K562 (cell line): Measurements from ENCODE around the gene TENM3. TPM values are rescaled to one million over a fixed set of nuclear protein-coding genes. Genes with fewer than 3 reads are reported as not detected.

Experiments
- ATAC-seq: fragments of 200-7000 bp; cut with Tn5 transposase; 3 replicates; pipeline ENCODE4 v1.9.1; 2020; ENCODE audit warnings: moderate library complexity
- BruUV-seq: library from RNA; stranded (reverse); fragments of 400-500 nt; replicated peaks from 2 replicates; lab custom pipeline; 2021; lab: Mats Ljungman, UMichigan
- CTCF ChIA-PET: fragments of 300-600 bp; formaldehyde crosslinking; extraction: SDS; loops from one replicate; lab custom pipeline; 2021; ENCODE audit warnings: low intra/inter-chr PET ratio; lab: Yijun Ruan, JAX
- POLR2A ChIA-PET: fragments of 300-600, 350-650 bp; sonication (Branson Sonifier 250); formaldehyde crosslinking; extraction: SDS; loops from one replicate; lab custom pipeline; 2021; ENCODE audit warnings: antibody characterized with exemption, inconsistent platforms; lab: Yijun Ruan, JAX
- DNase-seq, 4 experiments: peaks; one replicate each; pipeline versions ENCODE4 v3.0.0 to v3.0.0-alpha.2; 2011 to 2018; ENCODE audit warnings: low spot score in 3 of 4, mixed read lengths in 3 of 4; ENCODE audit errors: extremely low read depth in 1 of 4
- FAIRE-seq: peaks from 2 replicates; lab custom pipeline; 2011; peaks lifted over from hg19 to GRCh38; lab: Jason Lieb, UNC
- H2AFZ ChIP-seq: 2 replicates; pipeline ENCODE4 v1.6.0; 2011; ENCODE audit warnings: low read depth, low read length, control low read depth, inconsistent platforms
- H3K27ac ChIP-seq: fragments of 200-600 bp; 3 replicates; pipeline ENCODE4 v1.8.0; 2011; ENCODE audit warnings: low read depth, mild to moderate bottlenecking, control low read depth, inconsistent platforms, low read length, moderate library complexity, mixed read lengths; ENCODE audit errors: extremely low read depth
- H3K27me3 ChIP-seq, 2 experiments: fragments of 300-600 bp in 1 of 2; 2 replicates in 1 of 2; 3 replicates in 1 of 2; pipeline versions ENCODE4 v1.6.0 to v1.8.0; 2011; ENCODE audit warnings: inconsistent platforms in 2 of 2, low read length in 2 of 2, mild to moderate bottlenecking in 1 of 2, mixed read lengths in 1 of 2, moderate library complexity in 1 of 2; ENCODE audit not compliant: control insufficient read depth in 2 of 2, insufficient read depth in 2 of 2
- H3K36me3 ChIP-seq: fragments of 300-600 bp; 3 replicates; pipeline ENCODE4 v1.8.0; 2011; ENCODE audit warnings: mild to moderate bottlenecking, low read length, inconsistent platforms; ENCODE audit not compliant: control insufficient read depth, insufficient read depth
- H3K4me1 ChIP-seq, 2 experiments: fragments of 200-600 bp in 1 of 2; replicated peaks in 1 of 2; 2 replicates in 1 of 2; 3 replicates in 1 of 2; pipeline versions ENCODE4 v1.5.1 to v1.8.0; 2011; ENCODE audit warnings: inconsistent platforms in 2 of 2, low read length in 2 of 2, mild to moderate bottlenecking in 1 of 2, mixed read lengths in 1 of 2, moderate library complexity in 1 of 2; ENCODE audit not compliant: control insufficient read depth in 2 of 2, insufficient read depth in 2 of 2
- H3K4me2 ChIP-seq: 2 replicates; pipeline ENCODE4 v1.6.1; 2011; ENCODE audit warnings: low read length, control low read depth, inconsistent platforms, mixed read lengths; ENCODE audit not compliant: insufficient read depth
- H3K4me3 ChIP-seq: fragments of 200-600 bp; sonication (generic), shearing (Covaris generic); 2 replicates; pipeline ENCODE4 v1.5.1; 2016; ENCODE audit warnings: control low read depth, inconsistent platforms
- H3K79me2 ChIP-seq: fragments of 200-600 bp; 3 replicates; pipeline ENCODE4 v1.8.0; 2011; ENCODE audit warnings: low read length, inconsistent platforms; ENCODE audit not compliant: control insufficient read depth, insufficient read depth
- H3K9ac ChIP-seq, 2 experiments: 2 replicates each; pipeline versions ENCODE4 v1.6.0 to v1.6.1; 2011; ENCODE audit warnings: low read depth in 2 of 2, low read length in 2 of 2, control low read depth in 1 of 2, inconsistent platforms in 1 of 2, mild to moderate bottlenecking in 1 of 2, mixed read lengths in 1 of 2; ENCODE audit not compliant: insufficient read depth in 1 of 2
- H3K9me1 ChIP-seq: one replicate; pipeline ENCODE4 v1.6.0; 2011; ENCODE audit warnings: inconsistent platforms, mild to moderate bottlenecking, low read length, moderate library complexity; ENCODE audit not compliant: control insufficient read depth, insufficient read depth
- H3K9me3 ChIP-seq: replicated peaks from 2 replicates; pipeline ENCODE4 v1.5.1; 2011; ENCODE audit warnings: low read depth, low read length, inconsistent platforms; ENCODE audit not compliant: control insufficient read depth, insufficient read depth
- H4K20me1 ChIP-seq: replicated peaks from 2 replicates; pipeline ENCODE4 v1.6.1; 2011; ENCODE audit warnings: low read length, inconsistent platforms, mixed read lengths; ENCODE audit not compliant: control insufficient read depth, insufficient read depth
- BCOR ChIP-seq: fragments of 450-650 bp; IDR thresholded peaks from 2 replicates; pipeline ENCODE4 v1.6.1; 2016
- MYBL2 ChIP-seq, 2 experiments: fragments of 450-650 bp in 1 of 2; sonication (generic) in 1 of 2; formaldehyde crosslinking in 1 of 2; IDR thresholded peaks; 2 replicates each; pipeline versions ENCODE4 v1.6.1 to v1.8.1; 2017 to 2022; ENCODE audit warnings: borderline replicate concordance in 1 of 2, inconsistent platforms in 1 of 2, low read depth in 1 of 2, mild to moderate bottlenecking in 1 of 2, missing genetic modification reagents in 1 of 2, moderate library complexity in 1 of 2
- MYNN ChIP-seq, 2 experiments: sonication (generic); formaldehyde crosslinking in 1 of 2; IDR thresholded peaks; 2 replicates each; pipeline versions ENCODE4 v1.5.0 to v1.6.1; 2016 to 2020; ENCODE audit warnings: antibody characterized with exemption in 1 of 2, missing genetic modification reagents in 1 of 2
- NRF1 ChIP-seq, 2 experiments: fragments of 450-650 bp; IDR thresholded peaks in 1 of 2; conservative IDR thresholded peaks in 1 of 2; 2 replicates each; pipeline ENCODE4 v1.6.1; 2014; ENCODE audit warnings: mild to moderate bottlenecking in 2 of 2
- SIN3B ChIP-seq: fragments of 450-650 bp; IDR thresholded peaks from 2 replicates; pipeline ENCODE4 v1.6.1; 2017; ENCODE audit warnings: low read depth, mild to moderate bottlenecking, moderate library complexity
- TSHZ1 ChIP-seq: fragments of 250-450 bp; sonication (Bioruptor Pico); IDR thresholded peaks from 2 replicates; pipeline ENCODE4 v1.4.0; 2020; ENCODE audit warnings: mild to moderate bottlenecking, moderate library complexity
- WGBS: fragments of 100-300 bp; shearing (Covaris generic); methylation state at CpG from one replicate; pipeline ENCODE4 v1.1.6; 2016; ENCODE audit warnings: low coverage, mixed read lengths; ENCODE audit not compliant: insufficient coverage; ENCODE audit errors: missing lambda C conversion rate; 5-methylcytosine and 5-hydroxymethylcytosine counted together
- in situ Hi-C: fragments of 300-500 bp; cut with MboI; formaldehyde crosslinking; loops from 4 replicates; pipeline ENCODE4 v1.15.0; 2018; ENCODE audit warnings: inconsistent platforms, mixed read lengths
- intact Hi-C: fragments of 100-400 bp; cut with micrococcal nuclease; formaldehyde crosslinking; loops from 2 replicates; pipeline ENCODE4 v1.14.2; 2022
- polyA plus RNA-seq, 8 experiments: library from polyadenylated mRNA; depleted of rRNA in 4 of 8; stranded (reverse) in 5 of 8; unstranded in 3 of 8; fragments of >200 nt; fragmentation: Nextera tagmentation in 2 of 8; fragmentation: Illumina TruSeq in 1 of 8; extraction: Ambion mirVana in 2 of 8; extraction: Trizol in 1 of 8; gene quantifications; 2 replicates each; pipeline versions ENCODE4 v1.2.1 to v1.2.3, GENCODE V29; 2011 to 2014; ENCODE audit warnings: inconsistent platforms in 1 of 8, missing spikeins in 1 of 8
- total RNA-seq, 7 experiments: library from RNA; depleted of rRNA in 6 of 7; stranded (reverse); fragments of >200 nt in 6 of 7; fragmentation: Illumina TruSeq in 2 of 7; extraction: Trizol in 2 of 7; gene quantifications; 2 replicates each; pipeline versions ENCODE4 v1.2.1 to v1.2.3, GENCODE V29; 2011 to 2021; ENCODE audit warnings: low replicate concordance in 1 of 7
- TF ChIP-seq, protein P1 (sequence below): fragments of 450-650 bp; IDR thresholded peaks from 2 replicates; pipeline ENCODE4 v1.6.1; 2016
- TF ChIP-seq, protein P2 (sequence below): sonication (generic); formaldehyde crosslinking; IDR thresholded peaks from 2 replicates; pipeline ENCODE4 v1.8.1; 2023; ENCODE audit warnings: mild to moderate bottlenecking, missing genetic modification reagents

Gene TENM3
- total and polyA plus RNA-seq, 9 of the 15 experiments (the other 6 are each of a cell fraction or from before 2014, with no cell fraction given), result 0.01 to 0.02 TPM; not detected in 7

DNA sequence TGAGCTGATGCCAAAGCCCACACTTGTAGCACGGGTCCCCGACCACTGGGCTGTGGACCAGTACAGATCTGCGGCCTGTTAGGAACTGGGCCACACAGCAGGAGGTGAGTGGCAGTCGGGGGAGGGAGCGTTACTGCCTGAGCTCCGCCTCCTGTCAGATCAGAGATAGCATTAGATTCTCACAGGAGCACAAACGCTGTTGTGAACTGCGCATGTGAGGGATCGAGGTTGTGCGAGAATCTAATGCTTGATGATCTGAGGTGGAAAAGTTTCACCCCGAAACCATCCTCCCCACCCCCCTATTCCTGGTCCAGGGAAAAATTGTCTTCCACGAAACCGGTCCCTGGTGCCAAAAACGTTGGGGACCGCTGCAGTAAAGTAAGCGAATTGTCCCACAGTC, 382.0 kb downstream of the TENM3 start:
- Histone ChIP-seq H3K4me3 (no peak overlapping the region), H3K4me1 (no peaks in the 10 kb centered on the region), H3K4me2 (no peak overlapping the region), H3K36me3 (no peaks in the 10 kb centered on the region), H2AFZ (no peak overlapping the region), H3K9me3 (no peaks in the 10 kb centered on the region), H3K27ac (no peak overlapping the region), H3K79me2 (no peaks in the 10 kb centered on the region), H3K9me1 (no peaks in the 10 kb centered on the region), H3K9ac (no peak overlapping the region; a peak in 1 of 4 replicates), H4K20me1 (no peaks in the 10 kb centered on the region), H3K27me3 (peaks cover 0 to 20% of the 10 kb centered on the region in 2 experiments; a peak in 4 of 5 replicates)
- under 1% methylated on average over 16 of the region's 16 CpGs for WGBS
- in situ Hi-C loops, result no loop called here
- ChIA-PET CTCF (no interaction called here), POLR2A (no interaction called here)
- DNase-seq (peak in 1 of 4 experiments; percentile 1), ATAC-seq (peak; percentile 56), FAIRE-seq (no peak)
- intact Hi-C loops, result no loop called here
- no TSS peak for BruUV-seq
- TF ChIP-seq MYBL2 (IDR thresholded peaks at IDR 0.05; ENCODE audit: low read depth) (no peak), MYBL2 (CRISPR knock-in tag; IDR thresholded peaks at IDR 0.05; ENCODE audit: borderline replicate concordance) (no peak), NRF1 (conservative IDR thresholded peaks at IDR 0.05 in 1 of 2, IDR thresholded peaks at IDR 0.05 in 1 of 2) (peak; percentile 59 to 62)
- TF ChIP-seq, protein P1, sequence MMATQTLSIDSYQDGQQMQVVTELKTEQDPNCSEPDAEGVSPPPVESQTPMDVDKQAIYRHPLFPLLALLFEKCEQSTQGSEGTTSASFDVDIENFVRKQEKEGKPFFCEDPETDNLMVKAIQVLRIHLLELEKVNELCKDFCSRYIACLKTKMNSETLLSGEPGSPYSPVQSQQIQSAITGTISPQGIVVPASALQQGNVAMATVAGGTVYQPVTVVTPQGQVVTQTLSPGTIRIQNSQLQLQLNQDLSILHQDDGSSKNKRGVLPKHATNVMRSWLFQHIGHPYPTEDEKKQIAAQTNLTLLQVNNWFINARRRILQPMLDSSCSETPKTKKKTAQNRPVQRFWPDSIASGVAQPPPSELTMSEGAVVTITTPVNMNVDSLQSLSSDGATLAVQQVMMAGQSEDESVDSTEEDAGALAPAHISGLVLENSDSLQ, result peak; percentile 44; the same call in 1 of the 2 replicates

DNA sequence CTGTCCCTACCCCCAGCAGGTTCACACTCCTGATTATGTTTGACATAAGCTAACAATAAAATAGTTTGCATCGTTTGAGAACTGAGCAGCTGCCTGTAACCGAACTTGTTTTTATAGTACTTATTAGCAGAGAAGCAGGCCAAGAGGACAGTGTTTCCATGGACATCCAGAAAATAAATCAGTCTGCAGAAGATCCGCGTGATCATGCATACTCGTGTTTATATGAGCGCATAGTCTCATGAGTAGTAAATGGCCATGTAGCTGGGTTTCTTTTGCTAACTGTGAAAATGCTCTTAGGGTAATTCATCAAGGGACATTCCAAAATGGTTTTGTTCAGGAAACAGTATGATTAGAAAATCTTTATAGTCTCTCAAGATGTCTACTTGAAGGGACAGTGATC, 384.8 kb downstream of the TENM3 start:
- H3K36me3 ChIP-seq, result no peaks in the 10 kb centered on the region
- H3K27me3 ChIP-seq, result peaks cover 0 to 20% of the 10 kb centered on the region in 2 experiments; a peak in 4 of 5 replicates
- intact Hi-C loops, result no loop called here
- no peaks in the 10 kb centered on the region for H3K79me2 ChIP-seq
- H3K9me1 ChIP-seq, result no peaks in the 10 kb centered on the region
- ATAC-seq, result no peak
- CTCF ChIA-PET, result no interaction called here
- no peak overlapping the region for H3K9ac ChIP-seq
- 7% methylated on average over 6 of the region's 6 CpGs for WGBS
- H3K9me3 ChIP-seq, result no peaks in the 10 kb centered on the region
- no peak overlapping the region for H3K27ac ChIP-seq
- in situ Hi-C loops, result no loop called here
- no peak overlapping the region for H2AFZ ChIP-seq
- TF ChIP-seq BCOR (no peak), TSHZ1 (no peak), SIN3B (no peak), MYNN (IDR thresholded peaks at IDR 0.05) (no peak), MYNN (CRISPR knock-in tag; IDR thresholded peaks at IDR 0.05) (no peak)
- TF ChIP-seq, protein P2, sequence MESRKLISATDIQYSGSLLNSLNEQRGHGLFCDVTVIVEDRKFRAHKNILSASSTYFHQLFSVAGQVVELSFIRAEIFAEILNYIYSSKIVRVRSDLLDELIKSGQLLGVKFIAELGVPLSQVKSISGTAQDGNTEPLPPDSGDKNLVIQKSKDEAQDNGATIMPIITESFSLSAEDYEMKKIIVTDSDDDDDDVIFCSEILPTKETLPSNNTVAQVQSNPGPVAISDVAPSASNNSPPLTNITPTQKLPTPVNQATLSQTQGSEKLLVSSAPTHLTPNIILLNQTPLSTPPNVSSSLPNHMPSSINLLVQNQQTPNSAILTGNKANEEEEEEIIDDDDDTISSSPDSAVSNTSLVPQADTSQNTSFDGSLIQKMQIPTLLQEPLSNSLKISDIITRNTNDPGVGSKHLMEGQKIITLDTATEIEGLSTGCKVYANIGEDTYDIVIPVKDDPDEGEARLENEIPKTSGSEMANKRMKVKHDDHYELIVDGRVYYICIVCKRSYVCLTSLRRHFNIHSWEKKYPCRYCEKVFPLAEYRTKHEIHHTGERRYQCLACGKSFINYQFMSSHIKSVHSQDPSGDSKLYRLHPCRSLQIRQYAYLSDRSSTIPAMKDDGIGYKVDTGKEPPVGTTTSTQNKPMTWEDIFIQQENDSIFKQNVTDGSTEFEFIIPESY, result no peak
- POLR2A ChIA-PET, result no interaction called here
- no peak overlapping the region for H3K4me2 ChIP-seq
- no peak overlapping the region for H3K4me3 ChIP-seq
- BruUV-seq, result no TSS peak
- FAIRE-seq, result no peak
- no peak for DNase-seq
- H4K20me1 ChIP-seq, result no peaks in the 10 kb centered on the region
- no peaks in the 10 kb centered on the region for H3K4me1 ChIP-seq
